CD4-positive, alpha-beta T cell (primary cell): Measurements from ENCODE around the gene JUN. TPM values are rescaled to one million over a fixed set of nuclear protein-coding genes. Genes with fewer than 3 reads are reported as not detected.

ENCODE experiments used
- ATAC-seq: fragments of 200-7000 bp; cut with Tn5 transposase; one replicate; pipeline ENCODE4 v1.10.0; 2022; ENCODE audit warnings: mild to moderate bottlenecking; ENCODE audit not compliant: poor library complexity
- CTCF ChIA-PET: fragments of 350-600 bp; sonication (Branson Sonifier 250); formaldehyde crosslinking; loops from one replicate; lab custom pipeline; 2021; ENCODE audit warnings: antibody characterized with exemption, inconsistent platforms; lab: Charles Lee
- POLR2A ChIA-PET: fragments of 350-600 bp; sonication (Branson Sonifier 250); formaldehyde crosslinking; loops from one replicate; lab custom pipeline; 2021; ENCODE audit warnings: antibody characterized with exemption, inconsistent platforms; lab: Charles Lee
- DNase-seq, 14 experiments: peaks; one replicate each; pipeline ENCODE4 v3.0.0-alpha.2; 2013 to 2020; ENCODE audit warnings: mixed read lengths in 2 of 14
- H3K27ac ChIP-seq, 2 donors: one replicate each; pipeline versions ENCODE4 v1.5.1 to v1.7.0; 2013; ENCODE audit warnings: low read length in 2 of 2, low read depth in 1 of 2, mild to moderate bottlenecking in 1 of 2
- H3K27me3 ChIP-seq, 2 experiments: 1 replicate in 1 of 2; 2 replicates in 1 of 2; pipeline versions ENCODE4 v1.6.1 to v1.7.0; 2013; ENCODE audit warnings: low read length in 2 of 2, control low read depth in 1 of 2, mild to moderate bottlenecking in 1 of 2, moderate library complexity in 1 of 2; ENCODE audit not compliant: insufficient read depth in 2 of 2, control insufficient read depth in 1 of 2
- H3K36me3 ChIP-seq: one replicate; pipeline ENCODE4 v1.6.1; 2013; ENCODE audit warnings: low read length, control low read depth; ENCODE audit not compliant: insufficient read depth
- H3K4me1 ChIP-seq: one replicate; pipeline ENCODE4 v1.6.1; 2013; ENCODE audit warnings: low read length, control low read depth; ENCODE audit not compliant: insufficient read depth
- H3K4me3 ChIP-seq: one replicate; pipeline ENCODE4 v1.5.1; 2013; ENCODE audit warnings: mild to moderate bottlenecking, low read length, moderate library complexity
- H3K9me3 ChIP-seq, 2 experiments: 1 replicate in 1 of 2; 2 replicates in 1 of 2; pipeline versions ENCODE4 v1.6.1 to v1.7.0; 2013; ENCODE audit warnings: low read length in 2 of 2, mild to moderate bottlenecking in 2 of 2, control low read depth in 1 of 2, moderate library complexity in 1 of 2; ENCODE audit not compliant: control insufficient read depth in 1 of 2, insufficient read depth in 1 of 2
- H3K27ac Mint-ChIP-seq: one replicate; pipeline ENCODE4 v1.8.0; 2020; ENCODE audit warnings: mixed read lengths
- H3K27me3 Mint-ChIP-seq: one replicate; pipeline ENCODE4 v1.8.0; 2021; ENCODE audit warnings: mixed read lengths
- H3K36me3 Mint-ChIP-seq: one replicate; pipeline ENCODE4 v1.8.0; 2021; ENCODE audit warnings: low read depth, mixed read lengths
- H3K4me1 Mint-ChIP-seq: one replicate; pipeline ENCODE4 v1.8.0; 2021; ENCODE audit warnings: low read depth, mixed read lengths
- H3K4me3 Mint-ChIP-seq: one replicate; pipeline ENCODE4 v1.8.0; 2020; ENCODE audit warnings: mild to moderate bottlenecking, mixed read lengths
- H3K9me3 Mint-ChIP-seq: one replicate; pipeline ENCODE4 v1.8.0; 2020; ENCODE audit warnings: mixed read lengths
- CTCF ChIP-seq: fragments of 200-600 bp; IDR thresholded peaks from one replicate; pipeline ENCODE4 v1.8.0; 2022; ENCODE audit warnings: antibody characterized with exemption, mild to moderate bottlenecking
- intact Hi-C, 2 experiments: fragments of 100-400 bp; cut with DNase I in 1 of 2; cut with micrococcal nuclease in 1 of 2; formaldehyde crosslinking; loops; one replicate each; pipeline versions ENCODE4 v1.15.1 to v1.9.0; 2023 to 2025; cut with DNase I, micrococcal nuclease
- total RNA-seq, 174 experiments: library from RNA in 2 of 174; stranded (reverse) in 2 of 174; gene quantifications; one replicate each; pipeline ENCODE4 v1.2.3 and lab custom pipeline; 2021 to 2026

Gene JUN
- total RNA-seq, 2 experiments from 2014 or later = 585 to 588 TPM

GRCh38 chr1:58773406-58773840 lies 10.4 kb downstream of the JUN start:
- H3K4me3 Mint-ChIP-seq = no peak overlapping the region

GRCh38 chr1:58769809-58770320 lies 14.0 kb downstream of the JUN start:
- peaks cover 0 to 2% of the 10 kb centered on the region in 2 experiments for H3K27me3 ChIP-seq
- H3K4me3 ChIP-seq = no peak overlapping the region
- Mint-ChIP-seq H3K4me3 (no peak overlapping the region), H3K36me3 (no peaks in the 10 kb centered on the region), H3K9me3 (no peaks in the 10 kb centered on the region), H3K27ac (no peak overlapping the region), H3K4me1 (peaks cover 14% of the 10 kb centered on the region), H3K27me3 (no peaks in the 10 kb centered on the region)
- TF ChIP-seq CTCF = no peak
- ChIA-PET POLR2A (no interaction called here), CTCF (no interaction called here)
- peaks cover 6% of the 10 kb centered on the region for H3K4me1 ChIP-seq
- H3K27ac ChIP-seq = no peak overlapping the region
- intact Hi-C loops = no loop called here
- no peaks in the 10 kb centered on the region for H3K36me3 ChIP-seq
- ATAC-seq = no peak
- no peaks in the 10 kb centered on the region for H3K9me3 ChIP-seq
- no peak for DNase-seq

More at GRCh38 chr1:58773406-58773840, 10.4 kb downstream of the JUN start:
- H3K27me3 Mint-ChIP-seq = no peaks in the 10 kb centered on the region
- H3K36me3 Mint-ChIP-seq = no peaks in the 10 kb centered on the region
- peaks cover 14% of the 10 kb centered on the region for H3K4me1 Mint-ChIP-seq
- H3K9me3 Mint-ChIP-seq = no peaks in the 10 kb centered on the region
- peaks cover 6% of the 10 kb centered on the region for H3K4me1 ChIP-seq
- H3K36me3 ChIP-seq = no peaks in the 10 kb centered on the region
- H3K9me3 ChIP-seq = no peaks in the 10 kb centered on the region
- no peak for TF ChIP-seq CTCF
- CTCF ChIA-PET = no interaction called here
- H3K27ac ChIP-seq = no peak overlapping the region
- DNase-seq (peak in 4 of 14 experiments; percentile 7 to 37 (median 30)), ATAC-seq (peak; percentile 82)
- POLR2A ChIA-PET = interaction anchor here (1.1 to 2.3 kb wide), 3 partner anchors 8 to 18 kb away, joined by 3 to 22 read pairs (median 4); partner anchors contain the start of gene JUN
- H3K27me3 ChIP-seq = peaks cover 0 to 2% of the 10 kb centered on the region in 2 experiments
- intact Hi-C loops = no loop called here
- peak overlapping the region; percentile 63 for H3K27ac Mint-ChIP-seq
- H3K4me3 ChIP-seq = no peak overlapping the region

- Histone ChIP-seq H3K4me1 (peaks cover 6% of the 10 kb centered on the region), H3K27ac (no peak overlapping the region), H3K36me3 (no peaks in the 10 kb centered on the region), H3K9me3 (no peaks in the 10 kb centered on the region), H3K27me3 (peaks cover 0 to 2% of the 10 kb centered on the region in 2 experiments), H3K4me3 (no peak overlapping the region)
- DNase-seq (peak in 11 of 14 experiments; percentile 8 to 63 (median 32)), ATAC-seq (no peak)
- peak; percentile 86 for TF ChIP-seq CTCF
- Mint-ChIP-seq H3K4me1 (peaks cover 14% of the 10 kb centered on the region), H3K36me3 (no peaks in the 10 kb centered on the region), H3K27ac (no peak overlapping the region), H3K4me3 (no peak overlapping the region), H3K9me3 (no peaks in the 10 kb centered on the region), H3K27me3 (no peaks in the 10 kb centered on the region)
- intact Hi-C loops = no loop called here
- CTCF ChIA-PET = no interaction called here
- POLR2A ChIA-PET = no interaction called here
Observed at GRCh38 chr1:58768971-58769808, 14.7 kb downstream of the JUN start.
